Smooth muscle cell (in vitro differentiated cells): Measurements from ENCODE around the gene STRN3. TPM values are rescaled to one million over a fixed set of nuclear protein-coding genes. Genes with fewer than 3 reads are reported as not detected.

Experiments
- DNase-seq: peaks from one replicate; lab custom pipeline; 2025; ENCODE audit not compliant: unreplicated experiment; lab: John Stamatoyannopoulos, UW
- H2AFZ ChIP-seq: fragments of 200-600 bp; sonication (generic); 2 replicates; pipeline ENCODE4 v1.6.0; 2016; ENCODE audit warnings: antibody characterized with exemption, low read depth, mild to moderate bottlenecking
- H3F3A ChIP-seq: fragments of 200-600 bp; sonication (generic); 2 replicates; pipeline ENCODE4 v1.6.0; 2017; ENCODE audit warnings: antibody characterized with exemption, low read depth
- H3K27ac ChIP-seq: fragments of 200-600 bp; sonication (generic); 2 replicates; pipeline ENCODE4 v1.5.1; 2016; ENCODE audit warnings: low read depth, mild to moderate bottlenecking
- H3K27me3 ChIP-seq: fragments of 200-600 bp; sonication (generic); 2 replicates; pipeline ENCODE4 v1.6.1; 2016; ENCODE audit warnings: low read depth, mild to moderate bottlenecking
- H3K36me3 ChIP-seq: fragments of 200-600 bp; sonication (generic); 2 replicates; pipeline ENCODE4 v1.5.1; 2016; ENCODE audit warnings: low read depth
- H3K4me1 ChIP-seq: fragments of 200-600 bp; sonication (generic); 2 replicates; pipeline ENCODE4 v1.5.1; 2016; ENCODE audit warnings: low read depth
- H3K4me2 ChIP-seq: fragments of 200-600 bp; sonication (generic); 2 replicates; pipeline ENCODE4 v1.6.0; 2016; ENCODE audit warnings: mild to moderate bottlenecking
- H3K4me3 ChIP-seq: fragments of 200-600 bp; sonication (generic); 2 replicates; pipeline ENCODE4 v1.5.1; 2016; ENCODE audit warnings: mild to moderate bottlenecking
- H3K79me2 ChIP-seq: fragments of 200-600 bp; sonication (generic); 2 replicates; pipeline ENCODE4 v1.6.0; 2016; ENCODE audit warnings: low read depth, mild to moderate bottlenecking
- H3K9ac ChIP-seq: fragments of 200-600 bp; sonication (generic); 2 replicates; pipeline ENCODE4 v1.6.0; 2016; ENCODE audit warnings: low read depth
- H3K9me3 ChIP-seq: fragments of 200-600 bp; sonication (generic); replicated peaks from 2 replicates; pipeline ENCODE4 v1.5.1; 2016; ENCODE audit warnings: low read depth
- H4K20me1 ChIP-seq: fragments of 200-600 bp; sonication (generic); 2 replicates; pipeline ENCODE4 v1.6.0; 2016; ENCODE audit warnings: low read depth
- CTCF ChIP-seq: fragments of 200-600 bp; sonication (generic); IDR thresholded peaks from 2 replicates; pipeline ENCODE4 v1.5.1; 2017; ENCODE audit warnings: borderline replicate concordance, mild to moderate bottlenecking, antibody characterized with exemption; ENCODE audit not compliant: insufficient read depth, poor library complexity, severe bottlenecking
- WGBS: methylation state at CpG from one replicate; pipeline ENCODE4 v1.1.7; 2016; ENCODE audit warnings: low lambda C conversion rate; 5-methylcytosine and 5-hydroxymethylcytosine counted together
- polyA plus RNA-seq: library from polyadenylated mRNA; unstranded; fragments of >200 nt; fragmentation: Nextera tagmentation; extraction: Ambion mirVana; gene quantifications from 2 replicates; pipeline ENCODE4 v1.2.1, GENCODE V29; 2016
- total RNA-seq: library from RNA; depleted of rRNA; stranded (reverse); fragments of >200 nt; gene quantifications from 2 replicates; pipeline ENCODE4 v1.2.3, GENCODE V29; 2014

Gene STRN3
- total and polyA plus RNA-seq, 2 experiments from 2014 or later = 6.8 to 43.6 TPM

- TF ChIP-seq CTCF = no peak
- Histone ChIP-seq H3K79me2 (peaks cover 100% of the 10 kb centered on the region), H3K4me1 (peaks cover 8% of the 10 kb centered on the region), H3F3A (peaks cover 6% of the 10 kb centered on the region), H3K9ac (no peak overlapping the region), H3K4me3 (no peak overlapping the region), H2AFZ (no peak overlapping the region), H4K20me1 (peaks cover 100% of the 10 kb centered on the region), H3K27ac (no peak overlapping the region), H3K9me3 (no peaks in the 10 kb centered on the region), H3K36me3 (no peaks in the 10 kb centered on the region), H3K4me2 (no peak overlapping the region), H3K27me3 (no peaks in the 10 kb centered on the region)
- no peak for DNase-seq
Measured at GRCh38 chr14:30990770-30991169, 35.4 kb downstream of the STRN3 start.

- Histone ChIP-seq H2AFZ (no peak overlapping the region), H3F3A (peaks cover 2% of the 10 kb centered on the region), H4K20me1 (peaks cover 100% of the 10 kb centered on the region), H3K4me2 (peak overlapping the region; percentile 18), H3K9me3 (no peaks in the 10 kb centered on the region), H3K79me2 (peaks cover 99% of the 10 kb centered on the region), H3K27ac (peak overlapping the region; percentile 65), H3K4me1 (no peaks in the 10 kb centered on the region), H3K27me3 (no peaks in the 10 kb centered on the region), H3K36me3 (no peaks in the 10 kb centered on the region), H3K9ac (no peak overlapping the region), H3K4me3 (no peak overlapping the region)
- no peak for TF ChIP-seq CTCF
- no peak for DNase-seq
Measured at GRCh38 chr14:30988509-30988908, 37.7 kb downstream of the STRN3 start.

- H3K27ac ChIP-seq = no peak overlapping the region
- peaks cover 100% of the 10 kb centered on the region for H4K20me1 ChIP-seq
- WGBS = 97% methylated on average over 3 of the region's 3 CpGs
- H3K36me3 ChIP-seq = no peaks in the 10 kb centered on the region
- H3K4me2 ChIP-seq = no peak overlapping the region
- peaks cover 99% of the 10 kb centered on the region for H3K79me2 ChIP-seq
- H3K27me3 ChIP-seq = no peaks in the 10 kb centered on the region
- H2AFZ ChIP-seq = no peak overlapping the region
- H3K4me1 ChIP-seq = no peaks in the 10 kb centered on the region
- H3K4me3 ChIP-seq = no peak overlapping the region
- H3K9me3 ChIP-seq = no peaks in the 10 kb centered on the region
- no peak for DNase-seq
- no peak for TF ChIP-seq CTCF
- peaks cover 4% of the 10 kb centered on the region for H3F3A ChIP-seq
- no peak overlapping the region for H3K9ac ChIP-seq
Measured at GRCh38 chr14:30985796-30986195, 40.4 kb downstream of the STRN3 start.

- no peak overlapping the region for H3K4me2 ChIP-seq
- no peak overlapping the region for H3K9ac ChIP-seq
- no peak overlapping the region for H2AFZ ChIP-seq
- 100% methylated on average over 2 of the region's 2 CpGs for WGBS
- DNase-seq = no peak
- H3K36me3 ChIP-seq = no peaks in the 10 kb centered on the region
- no peak overlapping the region for H3K4me3 ChIP-seq
- peaks cover 4% of the 10 kb centered on the region for H3F3A ChIP-seq
- H3K4me1 ChIP-seq = no peaks in the 10 kb centered on the region
- H3K9me3 ChIP-seq = no peaks in the 10 kb centered on the region
- no peak overlapping the region for H3K27ac ChIP-seq
- TF ChIP-seq CTCF = no peak
- no peaks in the 10 kb centered on the region for H3K27me3 ChIP-seq
- H3K79me2 ChIP-seq = peaks cover 99% of the 10 kb centered on the region
- peaks cover 100% of the 10 kb centered on the region for H4K20me1 ChIP-seq
Measured at GRCh38 chr14:30983858-30984257, 42.3 kb downstream of the STRN3 start.
